GM12873 (cell line): ENCODE data around the gene CAVIN4.

Source experiments
- TF ChIP-seq, protein P1 (sequence below): IDR thresholded peaks from 2 replicates; pipeline ENCODE4 v1.5.1; 2012; ENCODE audit warnings: low read depth, mild to moderate bottlenecking, moderate library complexity, low read length, control low read depth; ENCODE audit not compliant: insufficient read depth; ENCODE audit errors: missing control alignments

The CAVIN4 gene

DNA sequence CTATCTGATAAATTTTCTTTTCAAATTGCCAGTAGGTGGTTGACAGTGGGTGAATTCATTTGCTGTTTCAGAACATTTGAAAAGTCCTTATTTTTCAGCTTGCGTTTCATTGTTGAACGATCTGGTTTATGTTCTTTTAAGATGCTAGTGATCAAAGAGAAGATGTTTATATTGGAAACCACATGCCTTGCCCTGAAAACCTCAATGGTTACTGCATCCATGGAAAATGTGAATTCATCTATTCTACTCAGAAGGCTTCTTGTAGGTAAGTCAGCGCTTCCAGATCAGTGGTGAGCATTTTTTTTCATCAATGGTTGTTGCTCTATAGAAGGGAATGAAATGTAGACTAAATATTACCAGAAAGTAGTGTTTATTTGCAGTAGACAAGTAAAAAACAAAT, 16.6 kb upstream of the CAVIN4 start:
- TF ChIP-seq, protein P1, sequence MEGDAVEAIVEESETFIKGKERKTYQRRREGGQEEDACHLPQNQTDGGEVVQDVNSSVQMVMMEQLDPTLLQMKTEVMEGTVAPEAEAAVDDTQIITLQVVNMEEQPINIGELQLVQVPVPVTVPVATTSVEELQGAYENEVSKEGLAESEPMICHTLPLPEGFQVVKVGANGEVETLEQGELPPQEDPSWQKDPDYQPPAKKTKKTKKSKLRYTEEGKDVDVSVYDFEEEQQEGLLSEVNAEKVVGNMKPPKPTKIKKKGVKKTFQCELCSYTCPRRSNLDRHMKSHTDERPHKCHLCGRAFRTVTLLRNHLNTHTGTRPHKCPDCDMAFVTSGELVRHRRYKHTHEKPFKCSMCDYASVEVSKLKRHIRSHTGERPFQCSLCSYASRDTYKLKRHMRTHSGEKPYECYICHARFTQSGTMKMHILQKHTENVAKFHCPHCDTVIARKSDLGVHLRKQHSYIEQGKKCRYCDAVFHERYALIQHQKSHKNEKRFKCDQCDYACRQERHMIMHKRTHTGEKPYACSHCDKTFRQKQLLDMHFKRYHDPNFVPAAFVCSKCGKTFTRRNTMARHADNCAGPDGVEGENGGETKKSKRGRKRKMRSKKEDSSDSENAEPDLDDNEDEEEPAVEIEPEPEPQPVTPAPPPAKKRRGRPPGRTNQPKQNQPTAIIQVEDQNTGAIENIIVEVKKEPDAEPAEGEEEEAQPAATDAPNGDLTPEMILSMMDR: no peak

DNA sequence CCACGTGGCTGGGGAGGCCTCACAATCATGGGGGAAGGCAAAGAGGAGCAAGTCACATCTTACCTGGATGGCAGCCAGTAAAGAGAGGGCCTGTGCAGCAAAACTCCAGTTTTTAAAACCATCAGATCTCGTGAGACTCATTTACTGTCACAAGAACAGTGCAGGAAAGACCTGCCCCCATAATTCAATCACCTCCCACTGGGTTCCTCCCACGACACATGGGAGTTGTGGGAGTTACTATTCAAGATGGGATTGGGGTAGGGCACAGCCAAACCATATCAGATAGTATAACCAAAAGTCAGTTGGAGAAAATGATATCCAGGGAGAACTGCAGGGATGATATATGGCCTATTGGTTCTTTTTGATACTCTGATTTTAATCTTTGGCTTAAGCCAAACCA, 10.0 kb upstream of the CAVIN4 start:
- TF ChIP-seq, protein P1: no peak

DNA sequence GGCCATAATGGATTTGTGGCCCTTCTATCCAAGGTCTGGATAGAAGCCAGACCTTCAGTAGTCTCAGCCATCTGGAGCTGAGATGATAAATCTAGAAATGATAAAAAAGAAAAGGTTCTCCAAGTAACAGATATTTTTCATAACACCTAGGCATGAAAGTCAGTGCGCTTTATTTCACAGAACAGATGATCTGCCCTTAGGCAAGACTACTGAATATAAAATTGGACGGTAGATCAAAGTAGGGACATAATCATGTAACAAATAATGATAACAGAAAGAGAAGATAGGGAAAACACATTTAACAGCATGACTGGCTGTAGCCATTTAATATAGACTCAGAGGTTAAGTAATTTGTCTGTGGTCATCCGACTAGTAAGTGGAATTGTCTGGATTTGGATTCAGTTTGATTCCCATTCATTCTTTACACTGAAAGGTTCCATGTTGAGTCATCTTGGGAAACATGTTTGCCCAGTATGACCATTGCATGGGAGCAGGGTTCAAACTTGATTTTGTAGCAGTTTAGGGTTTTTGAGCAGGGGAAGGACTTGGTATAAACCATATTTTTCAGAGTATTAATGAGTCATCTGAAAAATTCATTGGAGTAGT, 4.1 kb upstream of the CAVIN4 start:
- TF ChIP-seq, protein P1: no peak

DNA sequence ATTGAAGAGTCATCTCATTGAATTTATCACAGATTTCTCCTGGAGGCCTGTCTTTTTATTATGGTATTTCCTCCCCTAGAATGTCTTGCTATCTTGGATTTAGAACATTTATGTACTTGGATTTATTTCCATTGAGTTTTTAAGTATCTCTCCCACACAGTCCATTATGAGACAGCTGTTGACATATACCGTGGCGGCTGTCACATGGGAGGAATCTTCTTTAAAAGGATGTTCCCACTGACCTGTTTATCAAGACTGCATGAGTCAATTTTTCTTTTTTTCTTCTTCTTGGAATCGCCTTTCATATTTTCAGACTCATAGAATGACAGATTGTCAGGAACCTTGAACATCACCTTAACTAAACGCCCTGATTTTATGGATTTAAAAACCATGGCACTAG, 2.9 kb upstream of the CAVIN4 start:
- TF ChIP-seq, protein P1: no peak

DNA sequence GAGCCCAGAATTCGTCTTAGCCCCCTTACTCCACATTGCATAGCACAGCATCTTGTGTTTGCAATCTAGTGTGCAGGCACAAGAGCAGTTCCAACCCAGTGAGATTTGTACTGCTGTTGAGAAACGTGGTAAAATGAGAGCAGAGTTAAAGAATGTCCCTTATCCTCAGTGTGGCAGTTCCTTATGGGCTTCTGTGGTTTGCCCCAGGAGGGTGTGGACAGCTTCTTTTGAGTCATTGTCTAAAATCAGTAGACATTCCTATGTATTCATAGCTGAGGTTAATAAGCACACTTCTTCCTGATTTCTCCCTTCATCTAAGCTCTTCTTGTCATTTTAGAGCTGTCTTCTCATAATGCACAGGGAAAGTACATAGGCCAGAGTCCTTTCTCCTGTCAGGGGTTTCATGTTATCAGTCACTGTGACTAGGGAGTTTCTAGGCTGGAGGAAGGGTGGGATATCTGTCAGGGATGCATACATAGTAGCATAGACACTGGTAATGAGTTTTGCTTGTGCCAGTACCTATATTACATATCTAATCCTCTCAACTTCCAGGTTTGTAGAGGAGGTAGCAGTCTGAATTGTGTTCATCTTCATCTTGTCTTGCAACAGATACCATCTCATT, 2.0 kb upstream of the CAVIN4 start:
- TF ChIP-seq, protein P1: no peak

DNA sequence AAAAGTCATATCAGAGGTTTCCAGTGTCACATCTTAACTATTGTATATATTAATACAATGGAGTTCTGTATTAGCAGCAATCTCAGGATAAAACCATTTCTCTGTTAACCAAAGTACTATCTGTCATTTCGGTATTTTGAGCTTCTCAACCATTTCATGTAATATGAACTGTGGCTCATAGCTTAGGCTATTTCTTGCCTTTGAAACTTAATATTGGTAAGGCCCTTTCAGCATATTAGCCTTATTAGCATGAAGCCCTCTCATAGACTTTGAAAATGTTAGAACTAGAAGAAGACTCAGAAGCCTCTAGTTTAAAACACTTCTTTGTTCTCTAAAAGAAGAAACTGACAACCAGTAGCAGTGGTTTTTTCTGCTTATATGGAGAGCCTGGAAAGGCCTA, 731 bp downstream of the CAVIN4 start:
- TF ChIP-seq, protein P1: no peak

DNA sequence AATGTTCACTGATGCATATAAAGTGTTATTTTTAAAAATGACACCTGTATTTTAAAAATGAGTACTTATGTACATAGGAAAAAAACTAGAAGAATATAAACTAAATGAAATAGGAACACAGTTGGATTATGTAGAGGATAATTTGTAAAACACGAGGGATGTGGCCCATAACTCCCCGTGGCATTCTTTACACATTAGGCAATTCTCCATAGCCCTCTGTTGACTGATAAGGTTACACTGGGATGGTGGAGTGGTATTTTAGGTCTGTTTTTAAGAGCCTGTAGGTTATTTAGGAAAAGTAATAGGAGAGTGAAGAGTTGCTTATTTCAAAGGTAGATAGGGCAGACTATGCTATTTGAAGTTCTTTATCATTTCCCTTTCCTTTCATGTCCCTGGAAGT, 1.8 kb downstream of the CAVIN4 start:
- TF ChIP-seq, protein P1: no peak

DNA sequence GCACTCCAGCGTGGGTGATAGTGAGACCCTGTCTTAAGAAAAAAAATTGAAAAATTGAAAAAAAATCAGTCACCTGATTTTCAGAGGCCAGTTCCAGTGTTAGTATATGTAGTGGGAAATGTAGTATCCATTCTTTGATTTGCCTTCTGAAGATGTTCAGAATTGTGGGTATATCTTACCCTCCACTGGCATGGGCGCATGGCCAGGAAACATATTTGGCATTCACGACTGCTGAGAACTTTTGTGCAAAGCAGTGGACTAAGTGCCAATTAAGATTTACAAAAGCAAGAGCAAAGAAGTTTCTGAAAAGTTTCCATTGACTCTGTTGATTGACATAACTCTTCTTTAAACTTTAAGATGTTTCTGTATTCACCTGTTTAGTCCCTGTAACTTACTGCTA, 2.4 kb downstream of the CAVIN4 start:
- TF ChIP-seq, protein P1: no peak
